ENCODE data around the gene CLSTN1.

CLSTN1 gene

DNA sequence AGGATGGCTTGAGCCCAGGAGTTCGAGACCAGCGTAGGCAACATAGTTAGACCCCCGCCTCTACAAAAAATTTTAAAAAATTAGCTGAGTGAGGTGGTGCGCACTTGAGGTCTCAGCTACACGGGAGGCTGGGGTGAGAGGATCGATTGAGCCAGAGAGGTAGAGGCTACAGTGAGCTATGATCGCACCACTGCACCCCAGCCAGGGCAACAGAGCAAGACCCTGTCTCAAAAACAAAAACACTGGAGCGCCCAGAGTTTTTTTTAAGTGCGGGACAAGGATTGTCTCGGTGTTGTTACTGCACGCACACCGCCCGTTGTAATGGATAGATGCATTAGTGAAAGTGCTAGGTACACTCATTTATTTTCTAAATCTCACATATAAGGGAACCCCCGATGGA lies 135.2 kb downstream of the CLSTN1 start:
- Histone ChIP-seq H3K9me3 (ENCODE audit: severe bottlenecking) (no peaks in the 10 kb centered on the region), H3K27ac (ENCODE audit: poor library complexity, severe bottlenecking) (peak overlapping the region; percentile 68), H3K4me3 (ENCODE audit: severe bottlenecking) (peak overlapping the region; percentile 58), H3K27me3 (ENCODE audit: insufficient read depth, poor library complexity, severe bottlenecking) (no peaks in the 10 kb centered on the region), H3K36me3 (ENCODE audit: low read depth) (no peaks in the 10 kb centered on the region), H3K4me1 (ENCODE audit: insufficient read depth, poor library complexity, severe bottlenecking) (peaks cover 27% of the 10 kb centered on the region)
- TF ChIP-seq, protein P1, sequence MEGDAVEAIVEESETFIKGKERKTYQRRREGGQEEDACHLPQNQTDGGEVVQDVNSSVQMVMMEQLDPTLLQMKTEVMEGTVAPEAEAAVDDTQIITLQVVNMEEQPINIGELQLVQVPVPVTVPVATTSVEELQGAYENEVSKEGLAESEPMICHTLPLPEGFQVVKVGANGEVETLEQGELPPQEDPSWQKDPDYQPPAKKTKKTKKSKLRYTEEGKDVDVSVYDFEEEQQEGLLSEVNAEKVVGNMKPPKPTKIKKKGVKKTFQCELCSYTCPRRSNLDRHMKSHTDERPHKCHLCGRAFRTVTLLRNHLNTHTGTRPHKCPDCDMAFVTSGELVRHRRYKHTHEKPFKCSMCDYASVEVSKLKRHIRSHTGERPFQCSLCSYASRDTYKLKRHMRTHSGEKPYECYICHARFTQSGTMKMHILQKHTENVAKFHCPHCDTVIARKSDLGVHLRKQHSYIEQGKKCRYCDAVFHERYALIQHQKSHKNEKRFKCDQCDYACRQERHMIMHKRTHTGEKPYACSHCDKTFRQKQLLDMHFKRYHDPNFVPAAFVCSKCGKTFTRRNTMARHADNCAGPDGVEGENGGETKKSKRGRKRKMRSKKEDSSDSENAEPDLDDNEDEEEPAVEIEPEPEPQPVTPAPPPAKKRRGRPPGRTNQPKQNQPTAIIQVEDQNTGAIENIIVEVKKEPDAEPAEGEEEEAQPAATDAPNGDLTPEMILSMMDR (IDR thresholded peaks at IDR 0.05; ENCODE audit: poor library complexity, severe bottlenecking): no peak
- ATAC-seq (ENCODE audit: low read depth): no peak
- no peak for DNase-seq (ENCODE audit: low spot score)

DNA sequence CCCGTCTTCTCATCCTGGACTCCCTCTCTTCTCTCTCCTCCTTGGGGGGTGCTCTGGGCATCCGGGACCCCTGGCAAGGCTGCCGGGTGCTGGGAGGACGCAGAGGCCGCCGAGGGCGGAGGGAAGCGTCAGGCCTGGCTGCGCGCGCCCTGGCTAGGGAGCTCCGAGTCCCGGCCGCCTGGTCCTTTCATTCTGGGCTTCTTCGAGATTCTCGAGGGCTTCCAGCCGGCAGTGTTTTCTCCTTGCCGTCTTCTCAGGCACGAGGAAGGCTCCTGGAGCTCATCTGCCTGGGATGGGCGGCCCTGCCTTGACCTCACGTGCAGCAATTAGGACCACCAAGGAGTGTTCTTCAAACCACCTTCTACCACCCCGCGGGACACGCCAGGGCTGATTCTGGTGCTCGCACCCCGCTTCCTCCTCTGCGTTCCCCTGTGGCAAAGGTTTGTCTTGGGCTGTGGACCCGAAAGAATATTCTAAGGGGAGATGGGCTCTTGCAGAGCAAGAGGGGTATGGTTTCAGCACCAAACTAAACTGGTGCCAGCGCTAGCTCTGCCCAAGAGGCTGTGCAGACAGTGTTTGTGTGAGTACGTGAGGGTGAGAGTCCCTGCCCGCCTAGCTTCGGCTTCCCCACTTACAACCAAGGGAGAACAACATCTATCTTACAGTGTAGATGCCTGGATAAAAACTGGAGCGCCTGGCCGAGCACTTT lies 135.7 kb downstream of the CLSTN1 start:
- ATAC-seq (ENCODE audit: low read depth) (peak; percentile 44), DNase-seq (ENCODE audit: low spot score) (no peak)
- Histone ChIP-seq H3K4me1 (ENCODE audit: insufficient read depth, poor library complexity, severe bottlenecking) (peaks cover 27% of the 10 kb centered on the region), H3K4me3 (ENCODE audit: severe bottlenecking) (peak overlapping the region; percentile 58), H3K27me3 (ENCODE audit: insufficient read depth, poor library complexity, severe bottlenecking) (no peaks in the 10 kb centered on the region), H3K9me3 (ENCODE audit: severe bottlenecking) (no peaks in the 10 kb centered on the region), H3K36me3 (ENCODE audit: low read depth) (no peaks in the 10 kb centered on the region), H3K27ac (ENCODE audit: poor library complexity, severe bottlenecking) (peak overlapping the region; percentile 68)
- TF ChIP-seq, protein P1 (IDR thresholded peaks at IDR 0.05; ENCODE audit: poor library complexity, severe bottlenecking): no peak

DNA sequence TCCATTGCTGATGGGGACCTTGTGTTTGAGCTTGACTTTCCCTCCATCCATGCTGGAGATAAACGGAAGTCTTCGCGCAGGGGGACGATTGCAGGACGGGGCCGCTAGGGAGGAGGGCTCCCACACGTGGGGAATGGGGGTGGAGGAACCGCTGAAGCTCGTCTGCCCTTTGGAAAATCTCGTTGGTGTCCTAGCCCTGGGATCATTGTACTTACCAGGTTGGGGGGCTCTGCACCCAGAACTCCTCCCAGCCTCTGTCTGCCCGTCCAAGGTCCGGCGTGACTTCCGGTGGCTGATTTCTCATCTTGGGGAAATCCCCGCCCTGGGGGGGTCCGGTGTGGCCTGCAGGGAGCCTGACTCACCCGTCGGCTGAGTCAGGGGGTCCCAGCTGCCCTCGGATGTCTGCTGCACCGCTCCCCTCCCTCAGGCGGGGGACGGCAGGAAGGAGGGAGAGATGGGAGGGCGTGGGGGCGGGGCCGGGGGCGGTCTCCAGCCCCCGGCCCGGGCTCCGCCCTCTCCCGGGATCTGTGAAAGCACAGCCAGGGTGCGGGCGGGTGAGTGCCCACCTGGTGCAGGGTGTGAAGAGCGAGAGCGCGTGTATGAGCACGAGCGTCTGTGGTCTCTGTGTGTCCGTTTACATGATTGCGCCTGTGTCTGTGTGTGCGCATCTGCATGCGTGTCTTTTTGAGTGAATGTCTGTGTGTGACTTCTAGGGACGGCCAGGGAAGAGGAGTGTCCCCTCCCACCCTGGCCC lies 136.5 kb downstream of the CLSTN1 start:
- no peaks in the 10 kb centered on the region for H3K27me3 ChIP-seq (ENCODE audit: insufficient read depth, poor library complexity, severe bottlenecking)
- no peaks in the 10 kb centered on the region for H3K36me3 ChIP-seq (ENCODE audit: low read depth)
- peak; percentile 46 for ATAC-seq (ENCODE audit: low read depth)
- H3K27ac ChIP-seq (ENCODE audit: poor library complexity, severe bottlenecking): peak overlapping the region; percentile 68
- TF ChIP-seq, protein P1 (IDR thresholded peaks at IDR 0.05; ENCODE audit: poor library complexity, severe bottlenecking): no peak
- no peaks in the 10 kb centered on the region for H3K9me3 ChIP-seq (ENCODE audit: severe bottlenecking)
- peak overlapping the region; percentile 58 for H3K4me3 ChIP-seq (ENCODE audit: severe bottlenecking)
- DNase-seq (ENCODE audit: low spot score): peak; percentile 91
- H3K4me1 ChIP-seq (ENCODE audit: insufficient read depth, poor library complexity, severe bottlenecking): peaks cover 27% of the 10 kb centered on the region

DNA sequence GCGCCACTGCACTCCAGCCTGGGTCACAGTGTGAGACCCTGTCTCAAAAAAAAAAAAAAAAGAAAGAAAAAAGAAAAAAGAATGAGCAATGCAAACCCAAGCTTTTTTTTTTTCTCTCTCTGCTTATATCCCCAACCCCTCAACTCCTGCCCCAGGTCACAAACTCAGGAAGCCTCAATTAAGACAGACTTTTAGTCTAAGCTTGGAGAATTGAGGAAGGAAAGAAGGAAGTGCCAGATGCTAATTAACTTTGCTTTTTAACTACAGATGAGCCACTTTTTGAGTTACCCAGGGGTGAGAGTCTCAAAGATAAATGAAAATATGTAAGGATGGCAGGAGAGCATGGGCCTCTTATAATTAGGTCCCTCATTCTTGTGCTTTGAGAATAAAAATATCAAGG lies 139.0 kb downstream of the CLSTN1 start:
- H3K27ac ChIP-seq (ENCODE audit: poor library complexity, severe bottlenecking): no peak overlapping the region
- H3K9me3 ChIP-seq (ENCODE audit: severe bottlenecking): no peaks in the 10 kb centered on the region
- TF ChIP-seq, protein P1 (IDR thresholded peaks at IDR 0.05; ENCODE audit: poor library complexity, severe bottlenecking): no peak
- H3K36me3 ChIP-seq (ENCODE audit: low read depth): no peaks in the 10 kb centered on the region
- DNase-seq (ENCODE audit: low spot score): no peak
- H3K27me3 ChIP-seq (ENCODE audit: insufficient read depth, poor library complexity, severe bottlenecking): no peaks in the 10 kb centered on the region
- H3K4me1 ChIP-seq (ENCODE audit: insufficient read depth, poor library complexity, severe bottlenecking): peaks cover 13% of the 10 kb centered on the region
- no peak overlapping the region for H3K4me3 ChIP-seq (ENCODE audit: severe bottlenecking)
- ATAC-seq (ENCODE audit: low read depth): no peak

DNA sequence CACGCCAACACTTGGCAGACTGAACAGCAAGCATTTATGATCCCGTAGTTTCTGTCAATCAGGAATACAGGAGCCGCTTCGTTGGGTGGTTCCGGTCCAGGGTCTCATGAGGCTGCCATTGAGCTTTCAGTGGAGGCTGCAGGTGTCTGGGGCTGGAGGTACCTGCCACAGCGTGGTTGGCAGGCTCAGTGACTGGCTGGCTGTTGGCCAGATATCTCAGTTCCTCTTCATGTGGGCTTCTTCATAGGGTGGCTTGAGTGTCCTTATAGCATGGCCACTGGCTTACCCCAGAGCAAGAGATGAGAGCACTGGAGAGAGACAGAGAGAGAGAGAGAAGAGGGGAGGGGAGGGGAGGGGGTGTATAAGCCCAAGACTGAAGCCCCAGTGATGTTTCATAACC lies 142.9 kb downstream of the CLSTN1 start:
- Histone ChIP-seq H3K36me3 (ENCODE audit: low read depth) (no peaks in the 10 kb centered on the region), H3K4me1 (ENCODE audit: insufficient read depth, poor library complexity, severe bottlenecking) (no peaks in the 10 kb centered on the region), H3K27me3 (ENCODE audit: insufficient read depth, poor library complexity, severe bottlenecking) (no peaks in the 10 kb centered on the region), H3K27ac (ENCODE audit: poor library complexity, severe bottlenecking) (no peak overlapping the region), H3K9me3 (ENCODE audit: severe bottlenecking) (no peaks in the 10 kb centered on the region), H3K4me3 (ENCODE audit: severe bottlenecking) (no peak overlapping the region)
- ATAC-seq (ENCODE audit: low read depth): no peak
- TF ChIP-seq, protein P1 (IDR thresholded peaks at IDR 0.05; ENCODE audit: poor library complexity, severe bottlenecking): no peak
- no peak for DNase-seq (ENCODE audit: low spot score)
